MM.1S (cell line): ENCODE data around the gene ARHGAP33.

ENCODE experiments used
- EZH2phosphoT487 ChIP-seq: fragments of 300-600 bp; sonication (generic); IDR thresholded peaks from 2 replicates; pipeline ENCODE4 v1.6.1; 2018; ENCODE audit warnings: antibody characterized with exemption, low read length
- TF ChIP-seq, protein P1 (sequence below): fragments of 300-600 bp; sonication (generic); IDR thresholded peaks from 2 replicates; pipeline ENCODE4 v1.5.1; 2016; ENCODE audit warnings: antibody characterized with exemption, low read length, mixed read lengths

- TF ChIP-seq, protein P1, sequence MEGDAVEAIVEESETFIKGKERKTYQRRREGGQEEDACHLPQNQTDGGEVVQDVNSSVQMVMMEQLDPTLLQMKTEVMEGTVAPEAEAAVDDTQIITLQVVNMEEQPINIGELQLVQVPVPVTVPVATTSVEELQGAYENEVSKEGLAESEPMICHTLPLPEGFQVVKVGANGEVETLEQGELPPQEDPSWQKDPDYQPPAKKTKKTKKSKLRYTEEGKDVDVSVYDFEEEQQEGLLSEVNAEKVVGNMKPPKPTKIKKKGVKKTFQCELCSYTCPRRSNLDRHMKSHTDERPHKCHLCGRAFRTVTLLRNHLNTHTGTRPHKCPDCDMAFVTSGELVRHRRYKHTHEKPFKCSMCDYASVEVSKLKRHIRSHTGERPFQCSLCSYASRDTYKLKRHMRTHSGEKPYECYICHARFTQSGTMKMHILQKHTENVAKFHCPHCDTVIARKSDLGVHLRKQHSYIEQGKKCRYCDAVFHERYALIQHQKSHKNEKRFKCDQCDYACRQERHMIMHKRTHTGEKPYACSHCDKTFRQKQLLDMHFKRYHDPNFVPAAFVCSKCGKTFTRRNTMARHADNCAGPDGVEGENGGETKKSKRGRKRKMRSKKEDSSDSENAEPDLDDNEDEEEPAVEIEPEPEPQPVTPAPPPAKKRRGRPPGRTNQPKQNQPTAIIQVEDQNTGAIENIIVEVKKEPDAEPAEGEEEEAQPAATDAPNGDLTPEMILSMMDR: no peak
- TF ChIP-seq EZH2phosphoT487: no peak
Measured at GRCh38 chr19:35755131-35755549, 20.2 kb upstream of the ARHGAP33 start.
